ENCODE data around the gene SLC35A4.

DNA sequence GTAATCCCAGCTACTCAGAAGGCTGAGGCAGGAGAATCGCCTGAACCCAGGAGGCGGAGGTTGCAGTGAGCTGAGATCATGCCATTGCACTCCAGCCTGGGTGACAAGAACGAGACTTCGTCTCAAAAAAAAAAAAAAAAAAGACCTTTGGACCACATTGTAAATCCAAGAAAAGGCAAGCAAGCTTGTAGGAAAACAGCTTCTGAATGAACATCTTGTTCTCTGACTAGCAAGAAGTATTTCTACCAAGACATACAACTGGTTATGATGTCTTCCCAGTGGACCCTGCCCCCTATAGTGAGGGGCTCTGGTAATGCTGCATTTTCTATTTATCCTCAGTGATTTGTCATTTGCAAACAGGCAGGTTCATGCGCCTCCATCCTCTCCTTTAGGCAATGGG is 21.7 kb upstream of the SLC35A4 start:
- TF ChIP-seq, protein P1, sequence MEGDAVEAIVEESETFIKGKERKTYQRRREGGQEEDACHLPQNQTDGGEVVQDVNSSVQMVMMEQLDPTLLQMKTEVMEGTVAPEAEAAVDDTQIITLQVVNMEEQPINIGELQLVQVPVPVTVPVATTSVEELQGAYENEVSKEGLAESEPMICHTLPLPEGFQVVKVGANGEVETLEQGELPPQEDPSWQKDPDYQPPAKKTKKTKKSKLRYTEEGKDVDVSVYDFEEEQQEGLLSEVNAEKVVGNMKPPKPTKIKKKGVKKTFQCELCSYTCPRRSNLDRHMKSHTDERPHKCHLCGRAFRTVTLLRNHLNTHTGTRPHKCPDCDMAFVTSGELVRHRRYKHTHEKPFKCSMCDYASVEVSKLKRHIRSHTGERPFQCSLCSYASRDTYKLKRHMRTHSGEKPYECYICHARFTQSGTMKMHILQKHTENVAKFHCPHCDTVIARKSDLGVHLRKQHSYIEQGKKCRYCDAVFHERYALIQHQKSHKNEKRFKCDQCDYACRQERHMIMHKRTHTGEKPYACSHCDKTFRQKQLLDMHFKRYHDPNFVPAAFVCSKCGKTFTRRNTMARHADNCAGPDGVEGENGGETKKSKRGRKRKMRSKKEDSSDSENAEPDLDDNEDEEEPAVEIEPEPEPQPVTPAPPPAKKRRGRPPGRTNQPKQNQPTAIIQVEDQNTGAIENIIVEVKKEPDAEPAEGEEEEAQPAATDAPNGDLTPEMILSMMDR (conservative IDR thresholded peaks at IDR 0.05 in 1 of 2, IDR thresholded peaks at IDR 0.05 in 1 of 2; ENCODE audit: extremely low read depth in 1 of 2, insufficient read depth in 1 of 2, low read depth in 1 of 2, low read length in 2 of 2), result no peak
- TF ChIP-seq EZH2 (IDR thresholded peaks at IDR 0.05; ENCODE audit: borderline replicate concordance, low read length), result no peak

All from mammary epithelial cell (primary cell).